Measurements from ENCODE around the gene NEURL1.
"Not testable (repeated sequence)": the region's sequence is repeated elsewhere in the genome, so short reads cannot be mapped to it uniquely, and the experiment has no call there.

Gene NEURL1

DNA sequence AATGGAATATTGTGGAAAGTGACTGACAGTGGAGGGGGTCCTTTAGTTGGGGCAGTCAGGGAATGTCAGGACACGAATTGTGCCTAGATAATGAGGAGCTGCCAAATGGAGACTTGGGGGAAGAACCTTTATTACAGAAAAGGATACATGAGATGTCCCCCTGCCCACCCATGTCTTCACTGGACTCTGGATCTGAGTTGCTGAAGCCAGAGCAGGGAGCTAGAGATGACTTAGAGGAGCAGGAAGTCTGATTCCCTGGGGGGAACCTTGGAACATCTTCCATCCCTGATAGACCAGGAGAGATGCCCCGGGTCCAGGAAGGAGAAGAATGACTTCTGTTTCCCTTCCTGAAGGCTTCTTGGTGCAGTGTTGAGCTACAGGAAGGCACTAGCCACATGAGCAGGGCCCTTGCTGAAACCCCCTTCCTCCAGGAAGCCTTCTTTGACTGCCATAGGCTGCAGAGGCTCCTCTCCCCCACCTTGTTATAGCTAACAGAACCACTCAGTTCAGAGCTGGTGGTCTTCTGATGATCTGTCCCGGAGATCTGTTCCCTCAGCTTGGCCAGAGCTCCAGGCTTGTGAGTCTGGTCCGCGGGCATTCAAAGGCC lies 747 bp upstream of the NEURL1 start:
- DNase-seq (ENCODE audit: low read depth in 1 of 2, low spot score in 1 of 2): no peak

GRCh38 chr10:103493916-103494877 lies 692 bp downstream of the NEURL1 start:
- peak in 1 of 2 donors; percentile 9 for DNase-seq (ENCODE audit: low read depth in 1 of 2, low spot score in 1 of 2)

- DNase-seq (ENCODE audit: low read depth in 1 of 2, low spot score in 1 of 2): no peak
Measured at GRCh38 chr10:103495321-103495720, 1.8 kb downstream of the NEURL1 start.

- DNase-seq (ENCODE audit: low read depth in 1 of 2, low spot score in 1 of 2): no peak
Measured at GRCh38 chr10:103497161-103497915, 3.8 kb downstream of the NEURL1 start.

DNA sequence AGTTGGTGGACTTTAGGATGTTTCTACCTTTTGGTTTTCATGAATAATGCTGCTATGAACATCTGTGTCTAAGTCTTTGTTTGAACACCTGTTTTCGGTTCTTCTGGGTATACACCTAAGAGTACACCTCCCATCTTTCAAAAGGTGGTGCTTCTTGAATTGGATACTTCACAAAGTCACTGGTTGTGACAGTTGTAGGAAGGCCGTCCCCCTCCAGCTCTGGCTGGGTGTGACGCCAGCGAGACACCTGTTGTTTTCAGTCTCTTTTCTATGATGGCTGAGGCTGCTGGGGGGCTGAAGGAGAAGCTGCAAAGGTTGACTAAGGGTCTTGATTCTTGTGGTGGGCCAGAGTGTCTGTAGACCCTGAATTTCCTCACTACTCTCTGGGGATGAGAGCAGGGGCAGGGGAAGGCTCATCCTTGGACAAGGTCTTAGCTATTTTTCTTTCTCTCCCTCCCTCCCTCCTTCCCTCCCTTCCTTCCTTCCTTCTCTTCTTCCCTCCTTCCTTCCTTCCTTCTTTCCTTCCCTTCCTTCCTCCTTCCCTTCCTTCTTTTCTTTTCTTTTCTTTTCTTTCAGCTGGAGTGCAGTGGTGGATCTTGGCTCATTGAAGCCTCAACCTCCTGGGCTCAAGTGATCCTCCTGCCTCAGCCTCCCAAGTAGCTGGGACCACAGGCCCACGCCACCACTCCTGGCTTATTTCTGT lies 5.6 kb downstream of the NEURL1 start:
- DNase-seq (ENCODE audit: low read depth in 1 of 2, low spot score in 1 of 2): no peak

DNA sequence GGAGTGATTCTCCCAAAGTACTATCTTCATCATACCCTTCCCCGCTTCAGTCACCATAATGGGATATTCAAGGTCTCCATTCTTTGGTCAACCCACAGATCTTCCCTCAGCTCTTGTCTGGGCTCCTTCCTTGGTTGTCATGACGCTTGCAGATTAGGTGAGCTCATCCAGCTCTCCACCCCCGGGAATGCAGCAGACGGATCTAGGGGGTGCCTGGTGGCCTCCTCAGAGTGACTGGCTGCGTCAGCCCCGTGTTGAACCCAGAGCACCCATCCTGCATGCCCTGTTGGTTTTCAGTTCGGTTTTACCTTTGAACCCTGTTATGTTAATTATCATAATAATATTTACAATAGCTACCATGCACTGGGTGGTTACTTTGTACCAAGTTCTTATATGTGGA lies 6.4 kb downstream of the NEURL1 start:
- DNase-seq (ENCODE audit: low read depth in 1 of 2, low spot score in 1 of 2): no peak

GRCh38 chr10:103500481-103500880 lies 7.0 kb downstream of the NEURL1 start:
- no peak for DNase-seq (ENCODE audit: low read depth in 1 of 2, low spot score in 1 of 2)

GRCh38 chr10:103501186-103501585 lies 7.7 kb downstream of the NEURL1 start:
- DNase-seq (ENCODE audit: low read depth in 1 of 2, low spot score in 1 of 2): no peak

DNA sequence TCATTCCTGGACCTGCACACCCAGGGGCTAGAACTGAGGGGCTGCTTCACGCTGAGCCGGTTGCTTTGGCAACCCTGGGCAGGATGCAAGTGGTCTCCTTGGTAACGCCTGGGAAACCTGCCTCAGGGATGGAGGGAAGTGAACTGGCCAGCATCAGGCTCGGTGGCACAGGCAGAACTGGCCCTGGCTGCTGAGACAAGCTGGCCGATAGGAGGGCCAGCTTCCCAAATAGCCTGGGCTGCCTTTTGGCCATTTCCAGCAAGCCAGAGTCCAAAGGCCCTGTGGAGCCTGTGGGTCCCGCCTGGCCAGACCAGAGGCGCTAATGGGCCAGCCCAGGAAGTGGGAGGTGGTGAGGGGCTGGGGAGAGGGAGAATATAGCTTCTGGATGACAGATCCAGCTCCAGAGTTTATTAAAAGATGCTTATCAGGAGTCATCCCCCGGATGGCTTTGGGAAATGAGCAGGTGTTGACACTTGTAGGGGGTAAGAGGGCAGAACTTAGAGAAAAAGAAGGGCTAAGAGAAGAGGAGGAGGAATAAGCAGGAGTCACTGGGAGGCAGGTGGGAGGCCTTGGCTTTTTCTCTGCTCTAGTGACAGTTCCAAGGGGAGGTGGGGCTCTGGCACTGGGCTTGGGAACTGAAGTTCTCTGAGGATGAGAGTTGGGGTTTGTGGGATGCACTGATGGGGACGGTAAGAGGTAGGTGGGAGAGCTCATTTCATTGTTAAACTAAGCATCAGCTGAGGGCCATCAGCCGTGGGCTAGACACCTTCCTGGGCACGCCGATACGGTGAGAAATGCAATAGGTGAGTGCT lies 9.6 kb downstream of the NEURL1 start:
- DNase-seq (ENCODE audit: low read depth in 1 of 2, low spot score in 1 of 2): no peak

- not testable (repeated sequence) for DNase-seq (ENCODE audit: low read depth in 1 of 2, low spot score in 1 of 2)
Measured at GRCh38 chr10:103503777-103504176, 10.3 kb downstream of the NEURL1 start.

GRCh38 chr10:103504181-103504783 lies 10.8 kb downstream of the NEURL1 start:
- DNase-seq (ENCODE audit: low read depth in 1 of 2, low spot score in 1 of 2): peak in 1 of 2 donors; percentile 16

DNA sequence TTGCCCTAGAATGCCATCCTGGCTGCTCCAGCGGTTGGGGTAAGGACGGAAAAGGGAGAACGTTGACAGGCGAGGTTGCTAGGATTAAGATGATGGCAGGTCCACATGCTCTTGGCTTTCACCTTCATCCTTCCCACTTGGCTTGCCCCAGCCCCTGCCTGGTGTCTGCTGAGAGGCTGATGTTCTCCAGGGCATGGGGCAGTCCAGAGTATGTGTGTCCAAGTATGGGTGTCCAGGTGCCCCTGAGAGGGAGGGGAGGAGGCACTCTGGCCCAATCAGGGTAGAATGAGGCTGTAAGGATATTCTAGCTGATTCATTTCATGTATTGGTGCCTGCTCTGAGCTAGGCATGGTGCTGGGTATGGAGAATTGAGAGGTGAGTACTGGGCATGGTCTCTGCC lies 12.6 kb downstream of the NEURL1 start:
- DNase-seq (ENCODE audit: low read depth in 1 of 2, low spot score in 1 of 2): no peak

DNA sequence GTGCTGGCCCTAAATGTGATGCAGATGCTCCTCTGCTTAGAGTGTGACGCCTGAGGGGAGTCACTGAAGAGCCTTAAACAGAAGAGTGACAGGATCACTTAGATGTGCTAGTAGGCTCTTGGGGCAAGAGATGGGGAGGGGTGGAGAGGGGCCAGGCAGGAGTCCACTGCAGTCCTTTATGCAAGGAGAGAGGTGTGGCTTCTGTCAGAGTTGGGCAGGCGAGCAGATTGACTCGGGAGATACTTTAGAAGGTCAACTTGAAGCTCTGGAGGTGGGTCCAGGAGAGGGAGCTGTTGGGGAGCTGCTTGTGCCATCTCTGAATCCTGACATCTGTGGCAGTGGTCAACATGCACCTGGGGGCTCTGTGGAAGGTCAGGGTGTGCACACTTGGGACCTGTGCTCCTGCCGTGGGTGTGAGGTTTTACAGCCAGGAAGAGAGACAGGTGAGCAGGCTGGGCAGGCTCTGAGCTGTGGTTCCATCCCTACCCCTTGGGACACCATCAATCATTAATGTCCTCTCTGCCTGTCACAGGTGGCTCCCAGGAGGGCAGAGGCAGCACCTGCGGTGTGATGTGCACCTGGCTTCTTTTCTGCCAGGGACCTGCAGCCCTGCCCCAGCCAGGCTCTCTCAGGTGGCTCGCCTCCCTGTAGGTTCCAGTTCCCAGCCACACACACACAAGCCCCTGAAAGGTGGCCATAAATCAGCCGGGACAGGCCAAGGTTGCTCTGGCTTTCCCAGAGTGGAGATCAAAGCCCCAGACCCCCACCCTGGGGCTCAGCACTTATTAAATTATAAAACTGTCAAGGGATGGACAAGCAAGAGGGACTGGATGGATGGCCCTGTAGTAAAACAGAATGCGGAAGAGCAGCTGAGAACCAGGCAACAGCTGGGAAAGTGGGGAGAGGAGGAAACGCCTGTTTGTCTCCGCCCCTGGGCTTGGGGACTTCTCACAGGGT lies 14.0 kb downstream of the NEURL1 start:
- DNase-seq (ENCODE audit: low read depth in 1 of 2, low spot score in 1 of 2): no peak

DNA sequence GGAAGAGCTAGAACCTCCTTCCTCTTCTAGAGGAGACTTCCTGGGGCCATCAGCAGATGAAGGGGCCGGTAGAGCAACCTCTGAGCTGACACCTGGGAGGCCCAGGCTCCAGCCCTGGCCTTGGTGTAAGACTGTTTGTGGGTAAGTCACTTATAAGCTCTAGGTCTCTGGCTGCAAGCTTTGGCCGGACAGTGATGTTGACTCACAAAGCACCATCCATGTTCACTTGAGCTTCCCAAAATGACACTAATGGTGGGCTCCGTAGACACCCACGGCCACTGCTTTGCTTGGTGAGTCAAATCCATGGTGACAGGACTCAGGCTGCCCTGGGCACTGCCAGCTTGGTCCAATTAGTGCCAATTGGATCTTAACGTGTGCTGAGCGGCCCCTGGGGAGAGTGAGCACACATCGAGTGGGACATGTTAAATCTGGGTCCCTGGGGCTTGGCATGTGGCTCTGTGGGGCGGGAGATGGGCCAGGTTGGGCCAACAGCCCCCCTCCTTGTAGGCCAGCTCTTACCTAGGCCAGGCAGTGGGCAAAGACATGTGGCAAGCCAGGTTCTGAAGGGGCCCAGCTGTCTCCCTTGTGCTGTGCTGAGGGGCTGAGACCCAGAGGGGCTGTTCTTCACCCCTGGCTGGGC lies 16.7 kb downstream of the NEURL1 start:
- DNase-seq (ENCODE audit: low read depth in 1 of 2, low spot score in 1 of 2): no peak

- no peak for DNase-seq (ENCODE audit: low read depth in 1 of 2, low spot score in 1 of 2)
Measured at GRCh38 chr10:103510791-103511752, 17.6 kb downstream of the NEURL1 start.

DNA sequence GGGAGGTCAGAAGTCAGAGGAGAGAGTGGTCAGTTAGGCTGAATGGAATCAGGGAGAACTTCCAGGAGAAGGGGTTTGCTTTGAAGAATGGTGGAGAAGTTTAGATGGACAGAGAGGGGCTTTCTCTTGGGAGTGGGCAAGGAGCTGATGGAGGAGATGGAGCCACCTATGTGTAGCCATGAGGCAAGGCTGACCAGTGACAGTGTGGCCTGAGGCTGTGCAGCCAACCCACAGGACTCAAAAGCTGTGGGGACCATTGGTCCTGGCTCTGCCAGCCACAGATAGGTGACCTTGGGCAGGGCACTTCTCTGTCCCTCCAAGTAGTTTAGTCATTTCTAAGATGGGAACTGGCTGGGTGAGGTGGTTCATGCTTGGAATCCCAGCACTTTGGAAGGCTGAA lies 18.7 kb downstream of the NEURL1 start:
- no peak for DNase-seq (ENCODE audit: low read depth in 1 of 2, low spot score in 1 of 2)
